T-helper 2 cell treated with Interferon-gamma antibody and Interleukin-4, amounts not matched to agents 5 μg/mL and 100 μg/mL, for 36 hours (primary cell): ENCODE measurements around the gene PPIL1.

ENCODE experiments used
- DNase-seq: peaks from one replicate; pipeline ENCODE4 v3.0.0; 2021; ENCODE audit warnings: low spot score
- H3K27ac Mint-ChIP-seq: one replicate; pipeline ENCODE4 v1.8.0; 2021; ENCODE audit warnings: mild to moderate bottlenecking, mixed read lengths
- H3K27me3 Mint-ChIP-seq: one replicate; pipeline ENCODE4 v1.8.0; 2021; ENCODE audit warnings: low read depth, mixed read lengths
- H3K36me3 Mint-ChIP-seq: one replicate; pipeline ENCODE4 v1.8.0; 2021; ENCODE audit warnings: low read depth, mixed read lengths
- H3K4me1 Mint-ChIP-seq: one replicate; pipeline ENCODE4 v1.8.0; 2021; ENCODE audit warnings: low read depth, mixed read lengths
- H3K4me3 Mint-ChIP-seq: one replicate; pipeline ENCODE4 v1.8.0; 2022; ENCODE audit warnings: mild to moderate bottlenecking, moderate library complexity, mixed read lengths
- H3K9me3 Mint-ChIP-seq: one replicate; pipeline ENCODE4 v1.8.0; 2021; ENCODE audit warnings: mixed read lengths

Gene PPIL1

GRCh38 chr6:36827261-36828079 is 47.1 kb downstream of the PPIL1 start:
- DNase-seq: peak; percentile 31
- H3K9me3 Mint-ChIP-seq: no peaks in the 10 kb centered on the region
- no peaks in the 10 kb centered on the region for H3K36me3 Mint-ChIP-seq
- H3K27me3 Mint-ChIP-seq: no peaks in the 10 kb centered on the region
- peaks cover 7% of the 10 kb centered on the region for H3K4me1 Mint-ChIP-seq
- no peak overlapping the region for H3K27ac Mint-ChIP-seq
- no peak overlapping the region for H3K4me3 Mint-ChIP-seq

- H3K4me1 Mint-ChIP-seq: peaks cover 9% of the 10 kb centered on the region
- H3K36me3 Mint-ChIP-seq: no peaks in the 10 kb centered on the region
- H3K9me3 Mint-ChIP-seq: no peaks in the 10 kb centered on the region
- H3K27ac Mint-ChIP-seq: no peak overlapping the region
- H3K27me3 Mint-ChIP-seq: no peaks in the 10 kb centered on the region
- no peak overlapping the region for H3K4me3 Mint-ChIP-seq
- no peak for DNase-seq
Measured at GRCh38 chr6:36826520-36827227, 47.9 kb downstream of the PPIL1 start.

GRCh38 chr6:36825994-36826393 is 48.6 kb downstream of the PPIL1 start:
- no peaks in the 10 kb centered on the region for H3K36me3 Mint-ChIP-seq
- DNase-seq: no peak
- H3K4me1 Mint-ChIP-seq: peaks cover 9% of the 10 kb centered on the region
- H3K4me3 Mint-ChIP-seq: no peak overlapping the region
- H3K9me3 Mint-ChIP-seq: no peaks in the 10 kb centered on the region
- no peak overlapping the region for H3K27ac Mint-ChIP-seq
- H3K27me3 Mint-ChIP-seq: no peaks in the 10 kb centered on the region

- no peak for DNase-seq
- Mint-ChIP-seq H3K36me3 (no peaks in the 10 kb centered on the region), H3K4me1 (peaks cover 9% of the 10 kb centered on the region), H3K4me3 (no peak overlapping the region), H3K27ac (no peak overlapping the region), H3K9me3 (no peaks in the 10 kb centered on the region), H3K27me3 (no peaks in the 10 kb centered on the region)
Measured at GRCh38 chr6:36825452-36825851, 49.2 kb downstream of the PPIL1 start.

- H3K27ac Mint-ChIP-seq: no peak overlapping the region
- H3K36me3 Mint-ChIP-seq: no peaks in the 10 kb centered on the region
- no peak for DNase-seq
- H3K9me3 Mint-ChIP-seq: no peaks in the 10 kb centered on the region
- H3K4me3 Mint-ChIP-seq: no peak overlapping the region
- H3K4me1 Mint-ChIP-seq: peaks cover 9% of the 10 kb centered on the region
- H3K27me3 Mint-ChIP-seq: no peaks in the 10 kb centered on the region
Measured at GRCh38 chr6:36824253-36824652, 50.4 kb downstream of the PPIL1 start.

- Mint-ChIP-seq H3K36me3 (no peaks in the 10 kb centered on the region), H3K27me3 (no peaks in the 10 kb centered on the region), H3K27ac (no peak overlapping the region), H3K4me3 (no peak overlapping the region), H3K9me3 (no peaks in the 10 kb centered on the region), H3K4me1 (peaks cover 9% of the 10 kb centered on the region)
- DNase-seq: no peak
Measured at GRCh38 chr6:36823421-36824096, 51.0 kb downstream of the PPIL1 start.

- Mint-ChIP-seq H3K27me3 (peaks cover 2% of the 10 kb centered on the region), H3K4me3 (no peak overlapping the region), H3K9me3 (no peaks in the 10 kb centered on the region), H3K27ac (no peak overlapping the region), H3K36me3 (no peaks in the 10 kb centered on the region), H3K4me1 (peaks cover 6% of the 10 kb centered on the region)
- no peak for DNase-seq
Measured at GRCh38 chr6:36822506-36823269, 51.9 kb downstream of the PPIL1 start.

DNA sequence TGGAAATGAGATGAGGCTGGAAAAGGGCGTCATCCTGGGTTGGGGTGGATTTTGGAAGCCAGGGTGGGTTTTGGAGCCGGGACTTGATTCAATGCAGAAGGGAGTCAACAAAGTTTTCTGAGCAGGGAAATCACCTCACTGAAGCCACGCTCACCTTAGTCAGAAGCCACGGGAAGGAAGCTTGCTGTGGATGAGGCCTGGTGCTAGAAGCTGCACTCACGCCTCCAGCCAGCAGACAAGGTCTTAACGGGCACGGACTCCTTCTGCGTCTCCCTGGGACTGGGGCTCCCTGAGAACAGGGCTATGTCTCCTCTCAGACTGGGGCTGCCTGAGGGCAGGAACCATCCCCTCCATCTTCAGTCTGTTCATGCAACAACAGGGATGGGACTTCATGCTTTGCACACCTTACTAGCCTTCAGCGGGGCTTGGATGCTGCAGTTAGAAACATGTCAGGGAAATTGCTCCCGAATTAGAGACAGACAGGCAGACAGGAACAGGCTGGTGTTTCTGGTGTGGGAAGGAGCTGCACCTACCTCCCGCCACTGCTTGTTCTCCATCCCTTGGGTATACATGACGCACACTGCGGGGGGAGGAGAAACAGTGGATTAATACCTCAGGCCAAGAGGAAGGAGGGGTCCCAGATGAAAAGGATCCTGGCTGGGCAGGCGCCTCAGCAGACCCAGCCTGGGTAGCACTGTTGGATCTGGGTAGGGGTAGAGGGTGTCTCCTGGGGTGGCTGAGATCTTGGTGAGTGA is 52.8 kb downstream of the PPIL1 start:
- H3K36me3 Mint-ChIP-seq: no peaks in the 10 kb centered on the region
- H3K27ac Mint-ChIP-seq: no peak overlapping the region
- no peaks in the 10 kb centered on the region for H3K9me3 Mint-ChIP-seq
- no peak for DNase-seq
- H3K4me3 Mint-ChIP-seq: no peak overlapping the region
- H3K27me3 Mint-ChIP-seq: peaks cover 6% of the 10 kb centered on the region
- H3K4me1 Mint-ChIP-seq: peaks cover 1% of the 10 kb centered on the region

DNA sequence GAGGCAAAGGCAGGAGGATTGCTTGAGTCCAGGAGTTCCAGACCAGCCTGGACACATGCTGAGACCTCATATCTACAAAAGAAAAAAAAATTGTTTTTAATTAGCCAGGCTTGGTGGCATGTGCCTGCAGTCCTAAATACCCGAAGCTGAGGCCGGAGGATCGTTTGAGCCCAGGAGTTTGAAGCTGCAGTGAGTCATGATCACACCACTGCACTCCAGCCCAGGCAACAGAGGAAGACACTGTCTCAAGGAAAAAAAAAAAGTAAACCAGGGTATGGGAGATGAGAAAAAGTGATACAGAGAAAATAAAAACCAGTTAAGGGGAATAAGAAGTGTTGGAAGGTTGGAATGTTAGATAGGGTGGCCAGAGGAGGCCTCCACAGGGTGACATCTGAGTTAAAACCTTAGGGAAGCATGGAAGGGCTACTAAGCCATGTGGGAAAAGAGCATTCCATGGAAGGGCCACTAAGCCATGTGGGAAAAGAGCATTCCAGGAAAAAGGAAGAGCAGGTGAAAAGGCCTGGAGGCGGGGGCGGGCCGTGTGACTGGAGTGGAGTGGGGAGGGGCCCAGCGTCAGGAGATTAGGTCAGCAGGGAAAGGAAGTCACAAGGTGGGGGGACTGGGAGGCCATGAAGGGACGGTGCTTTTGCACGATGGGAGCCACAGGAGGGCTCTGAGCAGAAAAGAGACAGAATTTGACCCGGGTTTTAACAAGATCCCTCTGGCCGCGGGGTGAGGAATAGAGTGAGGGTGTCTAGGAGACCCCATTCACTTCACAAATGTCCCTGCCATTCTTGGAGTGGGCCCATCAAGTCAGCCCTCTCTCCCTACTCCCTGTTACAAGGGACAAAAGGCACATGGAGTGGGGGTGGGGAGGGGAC is 53.7 kb downstream of the PPIL1 start:
- H3K36me3 Mint-ChIP-seq: no peaks in the 10 kb centered on the region
- no peak overlapping the region for H3K4me3 Mint-ChIP-seq
- no peak for DNase-seq
- peaks cover 1% of the 10 kb centered on the region for H3K4me1 Mint-ChIP-seq
- peaks cover 6% of the 10 kb centered on the region for H3K27me3 Mint-ChIP-seq
- H3K27ac Mint-ChIP-seq: no peak overlapping the region
- no peaks in the 10 kb centered on the region for H3K9me3 Mint-ChIP-seq

GRCh38 chr6:36818756-36819155 is 55.8 kb downstream of the PPIL1 start:
- Mint-ChIP-seq H3K4me3 (no peak overlapping the region), H3K27ac (no peak overlapping the region), H3K27me3 (peaks cover 13% of the 10 kb centered on the region), H3K36me3 (no peaks in the 10 kb centered on the region), H3K9me3 (no peaks in the 10 kb centered on the region), H3K4me1 (peaks cover 1% of the 10 kb centered on the region)
- no peak for DNase-seq

DNA sequence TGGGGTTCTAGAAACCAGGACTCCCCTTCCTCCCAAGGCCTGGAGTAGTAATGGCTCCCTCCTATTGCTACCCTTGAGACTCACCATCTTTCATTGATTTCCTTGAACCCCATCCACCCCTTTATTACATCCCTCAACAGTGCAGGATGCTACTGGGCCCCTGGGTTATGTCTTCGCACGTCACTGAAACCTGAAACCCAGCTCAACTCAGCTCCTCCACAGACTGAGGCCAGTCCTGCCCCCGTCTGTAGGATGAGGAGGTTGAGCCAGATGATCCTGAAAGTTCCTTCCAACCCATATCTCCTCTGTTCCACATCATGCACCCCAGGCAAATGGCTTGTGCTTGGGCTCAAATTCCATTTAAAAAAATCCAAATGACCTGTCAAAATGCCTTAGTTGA is 56.8 kb downstream of the PPIL1 start:
- H3K4me3 Mint-ChIP-seq: no peak overlapping the region
- peaks cover 1% of the 10 kb centered on the region for H3K4me1 Mint-ChIP-seq
- no peak for DNase-seq
- H3K9me3 Mint-ChIP-seq: no peaks in the 10 kb centered on the region
- no peaks in the 10 kb centered on the region for H3K36me3 Mint-ChIP-seq
- no peak overlapping the region for H3K27ac Mint-ChIP-seq
- peaks cover 13% of the 10 kb centered on the region for H3K27me3 Mint-ChIP-seq

GRCh38 chr6:36817176-36817817 is 57.3 kb downstream of the PPIL1 start:
- H3K4me3 Mint-ChIP-seq: no peak overlapping the region
- peaks cover 1% of the 10 kb centered on the region for H3K4me1 Mint-ChIP-seq
- no peaks in the 10 kb centered on the region for H3K36me3 Mint-ChIP-seq
- no peak for DNase-seq
- H3K27ac Mint-ChIP-seq: no peak overlapping the region
- H3K27me3 Mint-ChIP-seq: peaks cover 13% of the 10 kb centered on the region
- no peaks in the 10 kb centered on the region for H3K9me3 Mint-ChIP-seq
